HTERT RPE-1 (cell line): Measurements from ENCODE around the gene HTRA3.

ENCODE experiments used
- in situ Hi-C: fragments of 300-500 bp; cut with MboI; formaldehyde crosslinking; loops from 4 replicates; pipeline ENCODE4 v1.14.3; 2020; ENCODE audit warnings: low sequenced_read_pairs

Gene HTRA3

DNA sequence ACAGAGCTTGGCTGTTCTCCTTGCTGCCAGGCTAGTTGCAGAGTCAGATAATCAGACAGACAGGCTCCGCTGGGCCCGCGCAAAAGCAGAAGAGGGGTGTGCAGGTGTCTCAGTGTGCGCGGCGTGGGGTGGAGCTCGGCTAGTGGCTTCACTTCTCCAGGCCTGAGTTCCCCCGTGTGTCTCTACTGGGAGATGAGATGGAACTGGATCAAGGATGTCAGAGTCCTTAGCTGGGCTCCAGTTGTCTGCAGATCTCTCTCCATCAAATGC, 21.1 kb downstream of the HTRA3 start:
- in situ Hi-C loops: no loop called here

GRCh38 chr4:8291036-8291682, 21.6 kb downstream of the HTRA3 start:
- in situ Hi-C loops: no loop called here

GRCh38 chr4:8291701-8292477, 22.3 kb downstream of the HTRA3 start:
- in situ Hi-C loops: no loop called here

GRCh38 chr4:8292478-8293107, 23.0 kb downstream of the HTRA3 start:
- in situ Hi-C loops: no loop called here

DNA sequence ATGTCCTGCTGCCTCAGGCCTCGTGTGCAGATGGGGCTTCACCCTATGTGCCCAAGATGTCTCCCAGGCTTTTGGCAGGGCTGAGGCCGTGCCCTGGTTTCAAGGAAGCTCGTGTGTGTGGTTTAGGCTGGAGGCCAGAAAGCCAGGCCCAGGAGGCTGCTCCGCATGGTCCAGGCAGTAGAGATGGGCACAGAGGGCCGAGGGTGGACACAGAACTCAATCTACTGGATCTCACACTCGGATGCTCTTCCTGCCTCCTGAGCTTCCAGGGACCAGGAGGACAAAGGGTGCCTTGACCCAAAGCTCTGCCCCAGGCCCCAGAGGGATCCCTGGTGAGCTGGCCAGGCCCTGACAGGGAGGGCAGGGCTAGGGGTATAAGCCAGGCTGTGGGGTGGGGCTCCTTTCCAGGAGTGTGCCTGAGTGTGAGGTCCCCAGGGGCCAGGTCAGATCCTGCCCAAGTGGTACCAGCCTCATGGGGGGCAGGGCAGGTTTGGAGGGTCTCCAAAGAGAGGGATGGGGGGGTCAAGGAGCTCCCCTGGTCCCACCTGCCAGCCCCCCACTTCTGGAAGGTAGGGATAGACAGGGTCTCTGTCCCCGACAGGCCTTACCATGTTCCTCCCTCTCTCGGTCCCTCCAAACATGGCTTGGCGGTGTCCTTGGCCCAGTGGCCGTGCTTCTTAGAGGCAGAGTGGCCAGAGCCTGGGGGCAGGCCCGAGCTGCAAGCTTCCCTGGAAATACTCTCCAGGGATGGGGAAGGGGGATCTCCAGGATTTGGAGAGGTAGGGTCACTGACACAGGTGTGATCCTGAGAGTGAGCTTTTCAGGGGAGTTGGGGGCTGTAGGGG, 23.8 kb downstream of the HTRA3 start:
- in situ Hi-C loops: no loop called here

GRCh38 chr4:8294036-8294435, 24.5 kb downstream of the HTRA3 start:
- in situ Hi-C loops: no loop called here

DNA sequence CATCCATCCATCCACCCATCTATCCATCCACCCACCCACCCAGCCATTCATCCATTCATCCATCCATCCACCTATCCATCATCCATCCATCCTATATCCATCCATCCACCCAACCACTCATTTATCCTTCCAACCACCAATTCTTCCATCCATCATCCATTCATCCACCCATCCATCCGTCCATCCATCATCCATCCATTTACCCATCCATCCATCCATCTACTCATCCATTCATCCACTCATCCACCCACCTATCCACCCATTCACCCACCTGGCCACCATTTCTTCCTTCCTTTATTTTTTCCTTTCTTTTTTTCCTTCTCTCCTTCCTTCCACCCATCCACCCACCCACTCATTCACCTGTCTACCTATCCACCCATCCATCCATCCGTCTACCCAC, 25.2 kb downstream of the HTRA3 start:
- in situ Hi-C loops: no loop called here

GRCh38 chr4:8295471-8295870, 25.9 kb downstream of the HTRA3 start:
- in situ Hi-C loops: no loop called here

GRCh38 chr4:8296491-8296890, 26.9 kb downstream of the HTRA3 start:
- in situ Hi-C loops: no loop called here

DNA sequence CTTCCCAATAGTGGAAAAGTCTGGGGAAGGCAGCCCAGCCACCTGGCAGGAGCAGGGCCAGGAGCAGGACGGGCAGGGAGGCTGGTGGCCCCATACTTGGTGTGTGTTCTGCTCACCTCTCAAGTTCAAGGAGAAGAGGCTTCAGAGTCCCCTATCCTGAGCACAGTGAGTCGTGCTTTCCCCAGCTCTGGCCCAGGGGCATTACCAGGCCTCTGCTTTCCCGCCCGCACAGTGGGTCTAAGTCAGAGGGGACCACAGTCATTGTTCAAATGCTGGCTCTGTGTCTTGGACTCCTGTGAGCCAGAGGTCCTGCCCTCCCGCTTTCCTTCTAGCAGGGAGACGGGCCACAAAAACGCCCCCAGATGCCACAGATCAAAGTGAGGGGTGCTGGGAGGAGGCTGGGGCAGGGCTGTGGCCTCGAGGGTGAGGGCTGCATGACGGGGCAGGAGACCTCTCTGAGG, 27.6 kb downstream of the HTRA3 start:
- in situ Hi-C loops: no loop called here

DNA sequence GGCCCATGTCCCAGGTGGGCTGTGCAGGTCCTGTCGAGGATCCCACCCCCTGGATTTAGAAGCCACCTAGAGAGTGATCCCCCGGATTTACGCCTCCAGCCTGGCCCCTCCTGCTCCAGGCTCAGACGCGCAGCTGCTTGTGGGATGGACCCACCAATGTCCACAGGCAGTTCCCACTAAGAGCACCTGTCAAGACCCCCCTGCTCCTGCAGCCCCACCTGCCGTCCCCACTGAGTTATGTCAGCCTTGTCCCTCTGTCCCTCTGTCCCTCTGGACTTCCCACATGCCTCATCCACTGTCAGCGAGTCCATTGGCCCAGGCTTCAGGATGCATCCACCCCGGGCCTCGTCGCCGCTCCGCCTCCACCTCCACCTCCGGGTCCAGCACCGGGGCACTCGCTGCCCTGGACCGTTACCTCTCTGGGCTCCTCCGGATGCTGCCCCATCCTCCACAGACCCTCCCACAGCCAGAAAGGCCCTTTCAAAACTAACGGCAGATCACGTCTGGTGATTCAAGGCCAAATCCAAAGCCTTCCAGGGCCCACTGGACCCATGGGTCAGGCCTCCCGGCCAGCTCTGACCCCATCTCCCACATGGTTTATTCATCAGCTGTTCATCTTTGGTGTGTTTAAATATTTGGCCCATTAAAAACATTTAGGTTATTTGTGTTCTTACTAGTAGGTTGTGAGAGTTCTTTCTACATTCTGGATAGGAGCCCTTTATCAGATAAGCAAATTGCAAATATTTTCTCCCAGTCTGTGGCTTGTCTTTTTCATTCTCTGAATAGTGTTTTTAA, 28.3 kb downstream of the HTRA3 start:
- in situ Hi-C loops: no loop called here

GRCh38 chr4:8300832-8301231, 31.3 kb downstream of the HTRA3 start:
- in situ Hi-C loops: no loop called here

DNA sequence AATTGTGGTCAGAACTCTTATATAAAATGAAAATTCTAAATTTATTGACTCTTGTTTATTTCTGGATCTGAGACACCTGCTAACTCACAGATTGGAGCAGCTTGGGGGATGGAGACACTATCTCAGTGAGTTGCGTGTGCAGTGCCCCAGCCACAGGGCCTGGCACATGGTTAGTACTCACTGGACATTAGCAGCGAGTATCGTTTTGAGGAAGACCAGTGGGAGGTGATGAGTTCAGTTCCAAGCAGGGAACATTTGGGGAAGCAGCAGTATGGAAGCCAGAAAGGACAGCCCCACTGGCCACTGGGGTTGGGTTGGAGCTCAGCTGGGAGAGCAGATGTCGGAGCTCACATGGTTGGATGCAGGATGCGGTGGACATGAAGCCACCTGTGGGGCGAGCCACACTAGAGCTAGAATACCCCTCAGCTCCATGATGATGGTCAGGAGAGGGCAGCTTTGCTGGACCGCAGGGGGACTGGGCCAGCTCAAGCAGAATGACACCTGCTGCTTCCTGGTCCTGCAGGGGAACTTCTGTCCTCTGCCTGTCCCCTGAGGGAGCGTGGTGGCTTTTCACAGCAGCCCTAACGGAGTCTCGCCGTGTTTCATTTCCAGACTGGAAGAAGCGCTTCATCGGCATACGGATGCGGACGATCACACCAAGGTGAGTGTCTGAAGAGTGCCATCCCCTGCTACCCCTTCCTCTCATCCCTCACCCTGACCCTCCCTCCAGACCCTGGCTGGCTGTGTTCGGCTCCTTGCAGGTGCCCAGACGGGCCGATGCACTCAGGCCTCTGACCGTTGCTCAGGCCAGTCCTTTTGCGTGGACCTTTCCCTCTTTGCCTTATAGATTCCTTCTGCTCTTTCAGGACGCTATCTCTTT, 32.5 kb downstream of the HTRA3 start:
- in situ Hi-C loops: no loop called here

DNA sequence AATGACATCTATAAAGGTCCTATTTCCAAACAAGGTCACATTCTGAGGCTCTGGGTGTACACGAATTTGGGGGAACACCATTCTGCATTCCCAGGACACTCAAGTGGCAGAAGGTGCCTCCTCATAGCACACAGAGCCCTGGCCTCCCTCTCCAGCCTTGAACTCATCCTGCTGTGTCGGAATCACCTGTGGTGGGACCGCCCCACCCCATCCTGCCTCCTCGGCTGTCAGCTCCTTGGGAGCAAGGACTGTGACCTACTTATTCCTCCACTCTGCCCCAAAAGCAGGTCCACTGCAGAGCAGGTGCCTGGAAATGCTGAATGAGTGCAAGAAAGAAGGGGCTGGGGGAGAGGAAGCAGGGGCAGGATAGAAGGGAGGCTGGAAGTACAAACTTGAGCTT, 33.5 kb downstream of the HTRA3 start:
- in situ Hi-C loops: no loop called here

DNA sequence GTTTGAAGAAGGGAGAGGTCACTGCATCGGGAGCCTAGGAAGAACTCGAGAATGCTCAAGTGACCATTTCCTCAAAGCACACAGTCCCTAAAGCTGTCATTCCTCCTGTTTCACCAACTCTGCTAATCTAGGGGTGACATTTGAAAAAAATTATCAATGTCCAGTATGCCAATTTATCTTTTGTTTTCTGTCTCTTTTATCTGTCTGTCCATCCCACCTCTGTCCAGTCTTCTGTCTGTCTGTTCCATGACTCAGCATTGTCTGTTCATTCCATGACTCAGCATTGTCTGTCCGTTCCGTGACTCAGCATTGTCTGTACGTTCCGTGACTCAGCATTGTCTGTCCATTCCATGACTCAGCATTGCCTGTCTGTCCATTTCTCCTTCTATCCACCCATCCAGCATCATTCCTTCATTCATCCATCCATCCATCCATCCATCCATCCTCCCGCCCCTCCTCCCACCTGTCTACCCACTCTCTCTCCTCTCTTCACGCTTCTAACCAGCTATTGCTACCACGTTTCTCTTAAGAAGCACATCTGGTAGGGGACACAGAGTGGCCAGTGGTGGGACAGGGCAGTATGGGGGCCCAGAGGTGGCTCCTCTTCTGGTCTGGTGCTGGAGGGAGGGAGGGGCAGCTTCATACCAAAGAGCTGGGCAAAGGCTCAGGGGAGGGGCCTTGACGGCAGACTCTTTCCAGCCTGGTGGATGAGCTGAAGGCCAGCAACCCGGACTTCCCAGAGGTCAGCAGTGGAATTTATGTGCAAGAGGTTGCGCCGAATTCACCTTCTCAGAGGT, 34.1 kb downstream of the HTRA3 start:
- in situ Hi-C loops: no loop called here

GRCh38 chr4:8304827-8305695, 35.5 kb downstream of the HTRA3 start:
- in situ Hi-C loops: no loop called here

- in situ Hi-C loops: no loop called here
Measured at GRCh38 chr4:8305851-8306471, 36.4 kb downstream of the HTRA3 start.
